NCI-H2196 (cell line): ENCODE results near the gene HPSE2.
"Not testable (repeated sequence)": the region's sequence is repeated elsewhere in the genome, so short reads cannot be mapped to it uniquely, and the experiment has no call there.

ENCODE experiments used
- DNase-seq: peaks from one replicate; lab custom pipeline; 2025; ENCODE audit not compliant: unreplicated experiment; lab: John Stamatoyannopoulos, UW

The HPSE2 gene

DNA sequence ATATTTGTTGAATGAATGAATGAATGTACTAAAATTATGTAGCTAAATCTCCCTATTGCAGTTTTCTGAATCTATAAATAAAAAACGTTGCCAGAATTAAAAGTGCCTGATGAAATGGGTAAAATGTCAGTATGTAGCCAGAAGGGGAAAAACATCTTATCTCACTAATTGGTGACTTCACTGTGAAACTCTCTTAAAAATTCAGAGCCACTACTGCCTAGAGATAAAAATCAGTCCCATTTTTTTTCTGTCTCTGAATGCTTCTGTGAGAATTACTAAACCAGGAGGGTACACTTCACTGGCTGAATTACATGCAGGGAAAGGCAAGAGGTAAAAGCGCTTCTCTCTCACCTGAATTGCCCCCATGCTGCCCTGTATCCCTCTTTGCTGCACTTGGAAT lies 719.3 kb downstream of the HPSE2 start:
- DNase-seq: no peak

DNA sequence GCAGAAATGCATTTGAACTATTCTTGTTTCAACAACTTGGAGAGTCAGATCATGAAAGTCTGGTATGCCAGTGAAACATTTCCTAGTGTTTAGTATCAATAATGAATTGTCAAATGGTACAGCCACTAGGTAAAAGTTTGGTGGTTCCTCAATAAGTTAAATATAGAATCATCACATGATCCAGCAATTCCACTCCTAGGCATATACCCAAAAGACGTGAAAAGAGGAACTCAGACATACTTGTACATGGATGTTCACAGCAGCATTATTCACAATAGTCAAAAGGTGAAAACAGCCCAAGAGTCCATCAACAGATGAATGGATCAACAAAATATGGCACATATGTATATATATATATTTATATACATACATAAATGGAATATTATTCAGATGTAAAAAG lies 721.9 kb downstream of the HPSE2 start:
- no peak for DNase-seq

DNA sequence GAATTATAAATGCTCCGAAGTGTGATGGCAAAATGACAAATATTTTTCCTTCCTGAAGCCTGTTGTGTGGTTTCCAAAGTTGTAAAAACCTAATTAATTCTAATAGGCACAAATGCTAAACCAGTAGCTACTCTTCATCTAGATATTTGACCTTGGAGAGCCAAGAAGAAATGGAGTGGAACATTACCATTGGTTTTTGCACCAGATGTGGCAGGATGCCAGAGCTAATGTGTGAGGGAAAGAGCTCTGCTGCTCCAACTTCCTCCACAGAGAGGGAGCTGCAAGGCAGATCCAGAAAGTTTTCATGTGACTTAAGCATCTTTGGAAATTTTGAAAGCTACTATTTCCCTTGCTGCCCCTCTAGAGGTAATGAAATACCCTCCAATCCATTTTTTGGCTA lies 723.8 kb downstream of the HPSE2 start:
- peak; percentile 33 for DNase-seq

DNA sequence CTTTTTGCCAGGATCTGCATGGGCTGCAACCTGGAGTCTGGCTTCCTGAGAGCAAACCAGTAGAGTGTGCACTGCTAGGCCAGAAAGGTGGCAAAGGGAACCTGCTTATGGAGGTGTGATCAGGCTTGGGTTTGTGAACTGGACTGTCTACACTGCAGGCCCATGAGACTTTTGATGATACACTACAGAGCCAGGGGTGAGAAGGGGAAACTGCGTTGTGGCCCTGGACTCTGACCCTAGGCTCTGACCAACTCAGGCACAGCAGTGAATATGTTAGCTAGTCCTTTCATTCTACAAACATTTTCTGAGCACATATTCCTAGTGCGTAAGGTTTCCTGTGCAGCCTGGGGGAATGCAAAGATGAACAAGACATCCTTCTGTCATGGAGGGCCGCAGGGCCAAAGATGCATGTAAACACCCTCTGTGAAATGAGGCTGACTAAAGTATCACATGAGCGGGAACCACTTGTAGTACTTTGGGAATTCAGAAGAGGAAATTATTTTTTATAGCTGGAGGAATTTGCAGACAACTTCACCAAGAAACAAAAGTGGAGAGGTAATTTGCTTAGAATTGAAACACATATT lies 725.1 kb downstream of the HPSE2 start:
- no peak for DNase-seq

DNA sequence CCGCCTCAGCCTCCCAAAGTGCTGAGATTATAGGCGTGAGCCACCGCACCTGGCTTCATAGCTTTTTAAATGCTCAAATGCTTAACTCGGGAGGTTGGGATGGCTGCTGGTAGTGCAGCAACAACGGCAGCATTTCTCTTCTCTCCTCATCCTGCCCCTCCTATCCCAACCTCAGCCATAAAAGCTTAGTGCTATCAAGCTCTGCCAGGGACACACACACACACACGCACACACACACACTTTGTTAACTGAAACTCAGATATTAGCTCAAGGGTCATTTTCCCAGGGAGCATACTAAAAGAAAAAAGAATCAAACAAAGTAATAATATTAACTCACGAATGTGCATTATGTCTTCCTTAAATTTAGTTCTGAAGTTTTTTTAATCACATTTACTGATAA lies 725.9 kb downstream of the HPSE2 start:
- DNase-seq: no peak

DNA sequence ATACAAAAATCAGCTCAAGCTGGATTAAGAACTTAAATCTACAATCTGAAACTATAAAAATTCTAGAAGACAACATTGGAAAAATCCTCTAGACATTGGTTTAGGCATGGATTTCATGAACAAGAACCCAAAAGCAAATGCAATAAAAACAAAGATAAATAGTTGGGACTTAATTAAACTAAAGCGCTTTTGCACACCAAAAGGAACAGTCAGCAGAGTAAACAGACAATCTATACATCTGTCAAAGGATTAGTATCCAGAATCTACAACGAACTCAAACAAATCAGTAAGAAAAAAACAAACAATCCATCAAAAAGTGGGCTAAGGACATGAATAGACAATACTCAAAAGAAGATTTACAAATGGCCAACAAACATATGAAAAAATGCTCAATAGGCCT lies 733.1 kb downstream of the HPSE2 start:
- not testable (repeated sequence) for DNase-seq

DNA sequence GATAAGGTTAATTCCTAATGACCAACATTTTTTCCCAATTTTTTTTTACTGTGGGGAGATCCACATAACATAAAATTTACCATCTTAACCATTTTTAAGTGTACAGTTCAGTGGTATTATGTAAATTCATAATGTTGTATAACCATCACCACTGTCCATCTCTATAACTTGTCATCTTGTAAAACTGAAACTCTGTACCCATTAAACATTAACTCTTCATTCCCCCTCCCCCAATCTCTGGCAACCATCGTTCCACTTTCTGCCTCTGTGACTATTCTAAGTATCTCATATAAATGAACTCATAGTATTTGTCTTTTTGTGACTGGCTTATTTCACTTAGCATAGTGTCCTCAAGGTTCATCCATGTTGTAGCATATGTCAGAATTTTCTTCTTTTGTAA lies 742.9 kb downstream of the HPSE2 start:
- no peak for DNase-seq

DNA sequence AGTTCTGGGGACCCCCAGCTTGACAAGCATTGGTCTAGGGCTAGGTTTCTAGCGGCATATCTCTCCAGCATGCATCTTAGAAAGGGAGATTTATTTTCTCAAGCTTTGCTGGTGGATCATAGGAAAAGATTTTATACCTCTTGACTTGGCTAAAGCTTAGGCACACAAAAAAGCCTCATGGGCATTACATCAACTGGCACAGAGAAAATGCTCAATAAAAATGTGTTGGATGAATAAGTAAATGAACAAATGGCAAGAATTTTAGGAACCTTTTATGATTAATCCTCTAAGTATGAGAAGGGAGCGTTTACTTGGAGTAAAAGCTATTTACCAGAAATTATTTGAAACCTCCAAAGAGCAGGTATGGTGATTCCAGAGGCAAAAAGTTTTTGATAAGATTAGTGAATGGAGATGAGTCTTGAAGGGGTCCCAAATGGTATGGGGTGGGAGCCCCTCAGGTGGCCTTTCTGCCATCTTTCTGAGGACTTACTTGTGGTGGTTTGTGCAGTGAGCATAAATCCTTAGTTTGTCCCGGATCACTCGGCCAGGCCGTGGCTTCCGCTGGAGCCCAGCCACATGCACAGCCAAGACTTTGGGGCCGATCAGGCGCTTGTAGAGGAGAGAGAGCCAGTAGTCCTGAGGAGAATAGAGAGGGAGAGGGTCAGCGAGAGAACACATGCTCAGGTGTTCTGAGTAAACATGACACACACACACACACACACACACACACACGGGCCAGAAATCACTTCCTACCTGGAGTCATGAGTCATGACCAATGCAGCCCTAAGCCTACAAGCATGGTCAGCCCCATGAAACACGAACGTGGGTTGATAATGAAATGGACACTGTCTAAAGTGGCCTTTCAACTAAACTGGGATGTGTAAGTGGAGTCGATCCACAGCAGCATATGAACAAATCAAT lies 745.8 kb downstream of the HPSE2 start:
- DNase-seq: no peak

DNA sequence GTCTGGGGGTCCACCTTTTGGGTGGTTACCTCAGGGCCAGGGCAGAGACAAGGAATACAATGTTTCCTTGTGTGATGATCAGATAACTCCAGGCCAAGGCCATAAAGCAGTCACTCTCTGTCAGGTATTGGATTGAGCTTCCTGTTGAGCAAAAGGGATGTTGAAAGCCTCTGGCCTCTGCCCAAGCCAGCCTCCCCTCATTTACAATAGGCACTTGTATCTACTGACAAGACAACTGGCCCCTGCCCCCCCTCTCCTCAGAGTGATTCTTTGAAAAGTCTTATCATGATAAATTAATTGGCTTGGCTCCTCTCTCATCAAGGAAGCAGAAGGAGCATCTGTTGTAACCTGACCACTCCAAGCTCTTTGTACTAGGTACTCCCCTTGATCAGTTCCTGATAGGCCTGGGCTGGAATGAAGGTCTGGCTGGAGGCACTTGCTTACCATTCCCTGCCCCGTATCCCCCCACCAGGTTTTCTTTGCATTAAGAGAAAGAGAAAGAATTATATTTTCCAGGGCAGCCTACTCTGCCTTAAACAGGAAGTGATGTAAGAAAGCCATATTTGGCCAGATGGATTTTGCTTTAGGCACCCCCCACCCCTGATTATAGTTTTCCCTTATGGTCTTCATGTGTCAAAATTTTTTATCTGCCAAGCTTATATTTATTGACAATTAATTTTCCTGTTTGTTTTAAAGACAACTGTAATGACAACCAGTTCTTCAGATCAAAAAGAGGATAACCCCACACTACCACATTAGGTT lies 746.8 kb downstream of the HPSE2 start:
- peak; percentile 63 for DNase-seq

DNA sequence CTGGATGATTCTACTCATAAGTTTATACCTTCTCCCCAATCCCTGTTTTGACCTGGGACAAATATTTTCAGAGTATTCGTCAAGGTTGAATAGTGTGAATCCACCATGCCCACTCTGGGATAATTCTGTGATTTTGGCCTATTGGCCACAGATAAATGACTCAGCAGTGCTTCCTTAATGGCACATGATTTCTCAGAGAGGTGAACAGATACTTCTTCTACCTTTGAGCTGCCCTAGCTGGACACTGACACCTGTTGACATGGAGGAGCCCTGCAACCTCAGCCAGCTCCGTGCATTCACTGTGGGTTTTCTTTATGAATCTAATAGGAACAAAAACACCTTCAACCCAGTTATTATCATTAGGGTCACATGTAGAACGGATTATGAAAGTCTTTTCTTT lies 748.0 kb downstream of the HPSE2 start:
- no peak for DNase-seq

DNA sequence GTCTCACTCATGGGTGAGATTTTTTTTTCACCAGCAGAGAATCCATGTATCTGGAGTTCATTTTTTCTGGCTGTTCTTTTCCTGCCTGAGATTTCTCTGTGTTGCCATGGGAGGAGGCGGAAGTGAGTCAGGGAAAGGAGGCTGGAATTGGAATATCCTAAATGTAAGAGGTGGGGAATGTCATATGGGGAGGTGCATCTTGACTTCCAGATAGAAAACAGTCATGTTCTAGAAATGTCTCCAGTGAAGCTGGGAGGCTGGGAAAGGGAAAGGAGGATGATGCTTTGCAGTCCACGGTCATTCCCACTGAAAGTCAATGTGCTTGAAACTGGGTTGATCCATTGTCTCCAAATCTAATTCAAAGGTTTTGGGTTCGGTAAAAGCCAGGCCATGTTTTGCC lies 749.2 kb downstream of the HPSE2 start:
- no peak for DNase-seq

DNA sequence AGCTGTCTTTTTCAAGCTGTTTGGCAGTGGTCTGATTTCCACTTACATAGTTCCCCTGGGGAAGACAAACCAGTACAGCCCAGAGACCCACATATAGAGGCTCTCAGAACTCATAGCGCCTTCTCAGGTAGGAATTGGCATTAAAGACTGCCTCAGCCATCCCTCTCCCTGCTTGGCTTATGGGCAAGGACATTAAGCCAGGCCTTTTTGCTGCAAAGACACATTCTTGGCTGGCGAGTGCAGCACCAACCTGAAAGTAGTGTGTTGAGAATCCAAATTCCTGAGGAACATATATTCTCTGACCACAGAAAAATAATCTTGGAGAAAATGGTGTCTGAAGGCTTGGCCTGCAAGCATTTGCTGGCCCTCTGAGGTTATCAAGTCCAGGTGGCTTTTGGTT lies 749.7 kb downstream of the HPSE2 start:
- no peak for DNase-seq

DNA sequence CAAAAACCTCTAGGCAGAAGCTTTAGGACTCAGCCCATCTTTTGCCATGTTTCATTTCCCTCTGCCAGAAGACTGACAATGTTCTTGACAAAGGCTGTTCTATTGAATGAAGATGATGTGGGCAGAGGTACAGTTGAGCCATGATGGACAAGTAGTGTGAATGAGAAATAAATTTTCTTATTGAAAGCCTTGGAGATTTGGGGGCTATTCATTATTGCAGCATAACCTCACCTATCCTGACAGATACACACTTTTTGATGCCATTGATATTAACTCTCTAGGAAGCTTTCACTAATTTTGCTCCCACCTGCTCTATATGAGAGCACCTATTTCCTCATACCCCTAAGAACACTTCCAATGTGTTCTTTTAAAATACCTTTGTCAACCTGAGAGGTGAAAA lies 752.0 kb downstream of the HPSE2 start:
- no peak for DNase-seq

DNA sequence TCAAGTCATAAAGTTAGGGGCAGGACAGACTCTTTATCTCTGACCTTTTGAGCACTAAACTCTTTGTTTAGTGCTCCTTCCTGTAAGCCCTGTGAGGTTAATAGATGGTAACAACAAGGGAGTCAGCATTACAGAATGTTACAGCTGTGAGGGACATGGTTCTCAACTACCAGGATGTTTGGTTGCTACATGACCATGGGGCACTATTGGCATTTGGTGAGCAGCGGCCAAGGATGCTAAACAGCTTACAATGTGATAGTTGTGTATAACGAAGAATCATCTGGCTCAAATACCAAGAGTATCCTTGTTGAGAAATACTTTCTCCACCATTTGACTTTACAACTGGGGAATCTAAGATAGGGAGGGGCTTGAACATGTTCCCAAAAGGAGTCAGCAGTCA lies 753.6 kb downstream of the HPSE2 start:
- DNase-seq: no peak

DNA sequence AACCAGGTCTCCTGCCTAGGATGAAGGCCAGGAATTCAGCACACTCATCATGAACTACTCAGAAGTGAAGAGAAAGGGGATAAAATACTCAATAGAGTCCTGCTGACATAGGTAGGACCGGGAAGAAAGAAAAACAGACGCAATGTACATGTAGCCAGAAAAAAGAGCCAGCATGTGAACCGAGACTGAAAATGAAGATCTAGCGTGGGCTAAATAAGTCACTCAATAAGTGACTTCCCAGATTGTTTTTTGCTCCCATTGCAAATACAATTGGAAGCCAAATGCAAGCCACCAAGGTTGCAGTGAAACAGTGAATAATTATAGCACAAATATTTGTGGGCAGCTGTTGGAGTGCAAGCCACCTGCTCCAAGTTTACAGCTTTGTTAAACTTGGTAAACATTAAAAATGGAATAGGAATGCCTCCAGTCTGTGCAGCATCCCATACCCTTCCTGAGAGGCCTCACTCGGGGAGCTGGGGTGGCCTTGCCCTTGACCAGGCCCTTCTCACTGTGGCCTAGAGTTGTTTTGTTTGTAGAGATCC lies 754.2 kb downstream of the HPSE2 start:
- DNase-seq: no peak

DNA sequence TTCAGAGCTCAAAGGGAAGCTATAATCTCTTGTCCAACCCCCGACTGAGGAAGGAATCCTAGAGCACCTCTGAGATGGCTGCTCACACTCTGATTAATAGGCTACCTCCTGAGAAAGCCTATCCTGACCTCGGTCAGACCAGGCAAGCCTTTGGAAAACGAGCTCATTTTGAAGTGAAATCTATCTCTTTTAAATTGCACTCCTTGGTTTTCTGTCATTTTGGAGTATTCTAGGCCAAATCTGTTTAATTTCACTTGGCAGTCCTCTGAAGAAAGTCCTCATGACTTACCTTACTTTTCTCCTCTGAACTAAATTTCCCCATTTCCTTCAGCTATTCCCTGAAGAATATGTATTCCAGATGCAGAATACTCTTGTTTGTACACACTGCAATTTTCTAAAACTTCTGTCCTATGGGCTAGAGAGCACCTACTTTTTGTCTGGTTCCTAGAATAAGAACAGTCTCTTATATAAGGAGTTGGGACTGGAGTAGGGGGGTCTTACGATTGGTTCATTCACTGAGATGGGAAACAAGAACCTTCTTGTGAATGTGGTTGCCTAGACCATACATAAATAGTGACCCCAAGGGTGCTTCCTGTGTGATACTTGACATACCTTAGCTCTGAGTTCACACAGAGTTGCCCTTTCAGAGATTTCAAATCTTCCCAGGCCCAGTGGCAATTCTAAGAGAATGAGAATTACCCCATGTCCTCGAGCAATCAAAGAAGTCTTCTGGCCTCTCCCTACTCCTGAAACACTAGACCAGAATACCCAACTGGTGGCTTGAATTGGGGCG lies 757.0 kb downstream of the HPSE2 start:
- no peak for DNase-seq

DNA sequence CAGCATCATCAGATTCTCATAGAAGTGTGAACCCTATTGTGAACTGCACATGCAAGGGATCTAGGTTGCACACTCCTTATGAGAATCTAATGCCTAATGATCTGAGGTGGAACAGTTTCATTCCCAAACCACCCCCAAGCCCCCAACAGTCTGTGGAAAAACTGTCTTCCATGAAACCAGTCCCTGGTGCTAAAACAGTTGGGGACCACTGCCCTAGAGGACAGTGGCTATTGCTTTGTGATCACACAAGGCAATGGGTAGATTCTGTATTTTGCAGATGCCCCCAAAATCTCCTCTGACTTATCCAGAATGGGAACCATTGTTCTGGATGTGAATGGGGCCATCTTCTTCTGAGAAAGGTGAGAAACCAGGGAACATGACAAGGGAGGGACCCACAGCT lies 757.8 kb downstream of the HPSE2 start:
- DNase-seq: no peak

DNA sequence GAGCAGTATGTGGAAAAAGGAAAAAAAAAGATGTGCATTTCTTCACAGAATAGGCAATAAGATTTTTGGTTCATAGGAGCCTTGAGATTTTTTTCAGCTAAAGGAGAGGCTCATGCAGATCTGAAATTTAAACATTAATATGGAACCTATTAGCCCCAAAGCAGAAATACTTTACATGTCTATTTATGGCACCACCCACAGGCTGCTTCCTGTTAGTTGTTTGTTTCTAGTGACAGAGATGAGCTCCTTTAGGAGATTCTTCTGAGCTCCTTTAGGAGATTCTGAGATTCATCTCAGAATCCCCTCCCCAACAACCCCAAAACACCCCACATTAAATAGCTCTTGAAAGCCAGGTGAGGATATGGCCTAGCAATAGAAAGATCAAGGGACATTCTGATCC lies 761.0 kb downstream of the HPSE2 start:
- DNase-seq: no peak

DNA sequence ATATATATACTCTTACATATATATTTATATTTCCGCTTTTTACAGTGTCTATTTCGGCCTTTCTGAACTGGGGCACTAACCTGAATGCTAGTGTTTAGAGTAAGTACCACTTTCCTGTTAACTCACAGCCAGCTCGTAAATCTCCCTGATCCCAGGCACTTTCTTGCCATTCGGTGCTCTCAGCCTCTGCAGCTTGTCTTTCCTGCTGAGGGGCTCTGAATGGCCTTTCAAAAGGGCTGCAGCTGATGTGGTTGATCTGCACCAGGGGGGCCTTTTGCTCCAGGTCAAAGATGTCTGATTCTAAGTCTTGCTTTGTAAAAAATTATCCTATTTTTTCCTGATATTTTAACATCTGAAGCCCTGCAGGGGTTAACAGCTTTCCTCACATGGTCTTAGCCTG lies 763.5 kb downstream of the HPSE2 start:
- DNase-seq: no peak

DNA sequence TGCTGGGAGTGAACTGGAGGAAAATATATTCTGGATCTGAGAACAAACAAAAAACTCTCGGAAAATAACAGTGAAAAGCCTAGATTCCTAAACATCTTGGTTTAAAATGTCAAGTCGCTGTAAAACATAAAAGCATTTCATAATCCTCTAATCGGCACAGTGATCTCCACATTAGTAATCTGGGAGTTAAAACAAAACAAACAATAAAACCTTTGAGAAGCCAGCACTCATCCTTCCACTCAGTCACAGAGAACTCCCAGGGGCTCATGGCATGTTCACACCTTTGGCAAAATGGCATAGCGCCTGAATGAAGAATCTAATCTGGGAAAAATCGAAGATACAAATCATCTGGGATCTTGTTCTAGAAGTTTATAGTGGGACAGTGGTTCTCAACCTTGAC lies 764.8 kb downstream of the HPSE2 start:
- no peak for DNase-seq
